WERI-Rb-1 (cell line): Measurements from ENCODE around the gene HMCN1.

Experiments
- DNase-seq: peaks from one replicate; pipeline ENCODE4 v3.0.0-alpha.2; 2020
- H3K27ac ChIP-seq: fragments of 250-450 bp; sonication (Bioruptor Pico); 2 replicates; pipeline ENCODE4 v1.5.1; 2020; ENCODE audit warnings: mild to moderate bottlenecking, moderate library complexity
- H3K27me3 ChIP-seq: fragments of 250-450 bp; sonication (Bioruptor Pico); 2 replicates; pipeline ENCODE4 v1.5.1; 2021; ENCODE audit warnings: mild to moderate bottlenecking, low read depth, moderate library complexity; ENCODE audit not compliant: insufficient read depth, severe bottlenecking
- H3K36me3 ChIP-seq: fragments of 250-450 bp; sonication (Bioruptor Pico); 2 replicates; pipeline ENCODE4 v1.5.1; 2020; ENCODE audit warnings: mild to moderate bottlenecking, moderate library complexity
- H3K4me3 ChIP-seq: 2 replicates; pipeline ENCODE4 v1.5.1; 2011; ENCODE audit warnings: low read depth, mild to moderate bottlenecking, control low read depth, low read length
- H3K9me3 ChIP-seq: fragments of 250-450 bp; sonication (Bioruptor Pico); 2 replicates; pipeline ENCODE4 v1.5.1; 2021; ENCODE audit warnings: mild to moderate bottlenecking, moderate library complexity; ENCODE audit not compliant: severe bottlenecking
- CTCF ChIP-seq: IDR thresholded peaks from 2 replicates; pipeline ENCODE4 v1.5.1; 2011; ENCODE audit warnings: low read depth, mild to moderate bottlenecking, control low read depth, inconsistent platforms, low read length

Gene HMCN1

DNA sequence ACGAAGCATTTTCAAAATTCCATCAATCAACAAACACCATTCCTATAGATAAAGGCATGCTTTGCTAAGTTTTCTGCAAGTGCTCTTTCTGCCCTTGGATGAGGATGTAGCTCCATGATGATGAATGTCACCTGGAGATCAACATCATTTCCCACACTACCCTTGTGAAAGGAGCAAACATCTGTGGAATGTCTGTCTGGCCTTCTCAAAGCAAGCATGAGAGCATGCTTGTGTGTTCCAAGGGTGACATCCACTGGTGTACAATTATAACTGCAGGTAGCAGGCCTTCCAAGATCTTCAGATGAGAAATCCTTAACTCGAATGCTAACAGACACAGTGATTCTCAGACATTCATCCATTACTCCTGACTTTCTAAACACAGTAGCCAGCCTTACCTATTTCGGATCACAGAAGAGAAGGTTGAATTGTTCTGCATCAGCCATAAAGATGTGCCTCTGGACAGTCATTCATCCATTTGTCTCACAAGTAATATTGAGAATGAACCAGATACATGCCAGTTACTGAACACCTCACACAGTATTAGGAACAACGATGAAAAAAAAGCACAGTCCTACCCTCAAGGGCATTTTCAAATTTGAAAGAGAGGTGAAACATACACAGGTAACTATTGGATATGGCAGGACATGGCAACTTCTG, 478.5 kb downstream of the HMCN1 start:
- Histone ChIP-seq H3K4me3 (no peak overlapping the region), H3K27me3 (peaks cover 24% of the 10 kb centered on the region), H3K27ac (no peak overlapping the region), H3K9me3 (no peaks in the 10 kb centered on the region), H3K36me3 (no peaks in the 10 kb centered on the region)
- TF ChIP-seq CTCF, result peak; percentile 80
- peak; percentile 36 for DNase-seq

DNA sequence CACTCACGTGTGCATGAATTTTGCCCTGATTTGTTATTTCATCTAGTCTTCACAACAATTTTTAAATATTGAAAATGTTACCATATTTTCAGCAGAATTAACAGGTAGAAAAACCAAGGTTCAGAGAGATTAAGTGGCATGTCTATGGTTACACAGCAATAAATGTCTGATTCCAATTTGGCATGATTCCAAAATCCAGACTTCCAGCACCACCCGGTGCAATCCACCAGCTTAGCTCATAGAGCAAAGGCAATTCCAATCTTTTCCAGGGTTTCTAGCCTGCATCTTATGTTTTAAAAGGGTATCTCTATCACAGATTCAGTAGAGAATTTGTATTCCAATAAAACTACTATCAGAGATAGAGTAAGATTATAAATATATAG, 479.0 kb downstream of the HMCN1 start:
- DNase-seq, result no peak
- Histone ChIP-seq H3K27me3 (peaks cover 22% of the 10 kb centered on the region), H3K9me3 (no peaks in the 10 kb centered on the region), H3K36me3 (no peaks in the 10 kb centered on the region), H3K27ac (no peak overlapping the region), H3K4me3 (no peak overlapping the region)
- TF ChIP-seq CTCF, result no peak

- Histone ChIP-seq H3K4me3 (no peak overlapping the region), H3K36me3 (no peaks in the 10 kb centered on the region), H3K27me3 (peaks cover 15% of the 10 kb centered on the region), H3K27ac (no peak overlapping the region), H3K9me3 (no peaks in the 10 kb centered on the region)
- no peak for DNase-seq
- no peak for TF ChIP-seq CTCF
Measured at GRCh38 chr1:186214791-186215190, 480.6 kb downstream of the HMCN1 start.

DNA sequence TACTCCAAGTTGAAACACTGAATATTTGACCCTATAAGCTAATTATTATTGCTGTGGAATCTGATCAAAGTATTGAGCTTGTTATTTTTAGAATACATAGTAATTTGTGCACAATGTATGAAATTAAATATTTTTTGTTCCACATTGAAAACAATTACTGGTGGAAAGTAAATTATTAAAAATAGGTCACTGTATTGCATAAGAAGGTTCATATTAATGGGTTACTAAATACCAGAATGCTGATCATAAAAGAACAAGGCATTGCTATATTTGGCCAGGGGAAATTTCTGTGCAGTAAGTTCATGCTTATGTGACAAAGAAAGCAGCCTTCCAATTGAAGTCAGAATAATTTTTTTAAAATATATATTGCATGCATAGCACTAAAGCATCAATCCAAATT, 481.4 kb downstream of the HMCN1 start:
- no peak for TF ChIP-seq CTCF
- Histone ChIP-seq H3K9me3 (no peaks in the 10 kb centered on the region), H3K4me3 (no peak overlapping the region), H3K36me3 (no peaks in the 10 kb centered on the region), H3K27me3 (peaks cover 9% of the 10 kb centered on the region), H3K27ac (no peak overlapping the region)
- no peak for DNase-seq

- H3K4me3 ChIP-seq, result no peak overlapping the region
- no peak for TF ChIP-seq CTCF
- no peak for DNase-seq
- H3K9me3 ChIP-seq, result no peaks in the 10 kb centered on the region
- no peak overlapping the region for H3K27ac ChIP-seq
- H3K27me3 ChIP-seq, result peaks cover 4% of the 10 kb centered on the region
- H3K36me3 ChIP-seq, result no peaks in the 10 kb centered on the region
Measured at GRCh38 chr1:186218654-186219352, 484.6 kb downstream of the HMCN1 start.
